Activated CD8-positive, alpha-beta memory T cell treated with anti-CD3 and anti-CD28 coated beads, Interleukin-2, amount 50 U/mL, for 4 hours (primary cell): ENCODE data around the gene POLR1G.
"Not testable (repeated sequence)": the region's sequence is repeated elsewhere in the genome, so short reads cannot be mapped to it uniquely, and the experiment has no call there.

Source experiments
- DNase-seq: peaks from one replicate; pipeline ENCODE4 v3.0.0-alpha.2; 2020

The POLR1G gene

GRCh38 chr19:45401815-45402214 lies 4.6 kb upstream of the POLR1G start:
- no peak for DNase-seq

- peak; percentile 39 for DNase-seq
These were observed 4.0 kb upstream of the POLR1G start for GRCh38 chr19:45402298-45403061.

- no peak for DNase-seq
These were observed 3.2 kb upstream of the POLR1G start for GRCh38 chr19:45403272-45403671.

- DNase-seq: peak; percentile 67
These were observed 2.5 kb upstream of the POLR1G start for GRCh38 chr19:45403781-45404556.

GRCh38 chr19:45404557-45405434 lies 1.6 kb upstream of the POLR1G start, which contains the start of gene PPP1R13L:
Gene PPP1R13L (minus strand): TSS chr19:45405069. CDS start chr19:45398318, 6,751 bp downstream.
- DNase-seq: peak; percentile 49

GRCh38 chr19:45405435-45406225 lies 814 bp upstream of the POLR1G start:
- DNase-seq: peak; percentile 83

- DNase-seq: no peak
These were observed 589 bp downstream of the POLR1G start for GRCh38 chr19:45407091-45407375.

- DNase-seq: not testable (repeated sequence)
These were observed 1.1 kb downstream of the POLR1G start for GRCh38 chr19:45407585-45407984.

- no peak for DNase-seq
These were observed 1.7 kb downstream of the POLR1G start for GRCh38 chr19:45408121-45408520.

- no peak for DNase-seq
These were observed 2.5 kb downstream of the POLR1G start for GRCh38 chr19:45408830-45409556.

GRCh38 chr19:45409557-45409920 lies 3.1 kb downstream of the POLR1G start:
- DNase-seq: no peak

- not testable (repeated sequence) for DNase-seq
These were observed 3.9 kb downstream of the POLR1G start for GRCh38 chr19:45410330-45410729.

- DNase-seq: no peak
These were observed 7.1 kb downstream of the POLR1G start for GRCh38 chr19:45413497-45413896.

- DNase-seq: no peak
These were observed 8.0 kb downstream of the POLR1G start for GRCh38 chr19:45414468-45414867.

- no peak for DNase-seq
These were observed 10.7 kb downstream of the POLR1G start for GRCh38 chr19:45417151-45417550.

- DNase-seq: no peak
These were observed 12.4 kb downstream of the POLR1G start for GRCh38 chr19:45418802-45419201.

GRCh38 chr19:45419396-45419795 lies 13.0 kb downstream of the POLR1G start:
- no peak for DNase-seq

- DNase-seq: no peak
These were observed 13.5 kb downstream of the POLR1G start for GRCh38 chr19:45419895-45420294.

- no peak for DNase-seq
These were observed 13.9 kb downstream of the POLR1G start for GRCh38 chr19:45420356-45420755.

- DNase-seq: no peak
These were observed 14.4 kb downstream of the POLR1G start for GRCh38 chr19:45420871-45421270.

- no peak for DNase-seq
These were observed 15.6 kb downstream of the POLR1G start for GRCh38 chr19:45421947-45422498.
